BJ (cell line): ENCODE data around the gene CDC42BPA. TPM values are rescaled to one million over a fixed set of nuclear protein-coding genes. Genes with fewer than 3 reads are reported as not detected.

ENCODE experiments used
- CTCF ChIA-PET: fragments of 350-600 bp; formaldehyde crosslinking; extraction: SDS; loops from one replicate; lab custom pipeline; 2021; ENCODE audit warnings: antibody characterized with exemption, inconsistent platforms; lab: Yijun Ruan, JAX
- POLR2A ChIA-PET: fragments of 300-600 bp; sonication (Branson Sonifier 250); formaldehyde crosslinking; extraction: SDS; loops from one replicate; lab custom pipeline; 2021; ENCODE audit warnings: antibody characterized with exemption; lab: Charles Lee
- DNase-seq: peaks from one replicate; pipeline ENCODE4 v3.0.0-alpha.2; 2011; ENCODE audit warnings: low read depth
- H3K27me3 ChIP-seq: 2 replicates; pipeline ENCODE4 v1.6.0; 2011; ENCODE audit warnings: low read length; ENCODE audit not compliant: control insufficient read depth, insufficient read depth
- H3K36me3 ChIP-seq: 2 replicates; pipeline ENCODE4 v1.5.1; 2011; ENCODE audit warnings: low read length; ENCODE audit not compliant: control insufficient read depth, insufficient read depth
- H3K4me3 ChIP-seq: 2 replicates; pipeline ENCODE4 v1.5.1; 2011; ENCODE audit warnings: low read depth, mild to moderate bottlenecking, control low read depth, low read length
- CTCF ChIP-seq: IDR thresholded peaks from 2 replicates; pipeline ENCODE4 v1.5.1; 2011; ENCODE audit warnings: low read depth, mild to moderate bottlenecking, control low read depth, inconsistent platforms, low read length, moderate library complexity; ENCODE audit not compliant: insufficient read depth
- polyA plus RNA-seq: library from polyadenylated mRNA; depleted of rRNA; stranded (reverse); fragments of >200 nt; gene quantifications from 2 replicates; pipeline ENCODE4 v1.2.3, GENCODE V29; 2011

CDC42BPA gene
- polyA plus RNA-seq, 1 experiment = 17.9 TPM

GRCh38 chr1:227077783-227078182, 240.5 kb downstream of the CDC42BPA start:
- POLR2A ChIA-PET = no interaction called here

GRCh38 chr1:227073786-227074185, 244.5 kb downstream of the CDC42BPA start:
- Histone ChIP-seq H3K4me3 (no peak overlapping the region), H3K36me3 (no peaks in the 10 kb centered on the region), H3K27me3 (no peaks in the 10 kb centered on the region)
- DNase-seq = no peak
- ChIA-PET CTCF (no interaction called here), POLR2A (no interaction called here)
- TF ChIP-seq CTCF = no peak

More at GRCh38 chr1:227077783-227078182, 240.5 kb downstream of the CDC42BPA start:
- CTCF ChIA-PET = interaction anchor here (0.6 to 1.7 kb wide), 2 partner anchors 12 to 85 kb away, joined by 3 to 5 read pairs; no protein-coding TSS in a partner anchor
- peaks cover 1% of the 10 kb centered on the region; the same call in 1 of the 2 replicates for H3K36me3 ChIP-seq
- no peak for TF ChIP-seq CTCF
- no peaks in the 10 kb centered on the region for H3K27me3 ChIP-seq
- H3K4me3 ChIP-seq = no peak overlapping the region
- no peak for DNase-seq

GRCh38 chr1:227072991-227073390, 245.3 kb downstream of the CDC42BPA start:
- H3K36me3 ChIP-seq = no peaks in the 10 kb centered on the region

GRCh38 chr1:227071895-227072587, 246.3 kb downstream of the CDC42BPA start:
- ChIA-PET POLR2A (interaction anchor here (0.5 kb wide), 1 partner anchor 888 kb away, joined by 3 read pairs; no protein-coding TSS in a partner anchor), CTCF (interaction anchor here (1.0 kb wide), 1 partner anchor 8 kb away, joined by 3 read pairs; no protein-coding TSS in a partner anchor)
- DNase-seq = no peak
- H3K4me3 ChIP-seq = no peak overlapping the region
- no peak for TF ChIP-seq CTCF
- H3K27me3 ChIP-seq = no peaks in the 10 kb centered on the region
- no peaks in the 10 kb centered on the region for H3K36me3 ChIP-seq

More at GRCh38 chr1:227072991-227073390, 245.3 kb downstream of the CDC42BPA start:
- DNase-seq = no peak
- Histone ChIP-seq H3K4me3 (no peak overlapping the region), H3K27me3 (no peaks in the 10 kb centered on the region)
- no peak for TF ChIP-seq CTCF
- ChIA-PET POLR2A (no interaction called here), CTCF (interaction anchor here (0.5 to 1.0 kb wide), 2 partner anchors 9 to 161 kb away, joined by 3 read pairs; no protein-coding TSS in a partner anchor)

- Histone ChIP-seq H3K27me3 (no peaks in the 10 kb centered on the region), H3K36me3 (no peaks in the 10 kb centered on the region), H3K4me3 (no peak overlapping the region)
- no peak for DNase-seq
- no peak for TF ChIP-seq CTCF
- CTCF ChIA-PET = no interaction called here
- POLR2A ChIA-PET = interaction anchor here (0.6 to 0.7 kb wide), 3 partner anchors 61 to 200 kb away, joined by 4 to 21 read pairs (median 5); partner anchors contain the start of gene PSEN2
These were observed 247.5 kb downstream of the CDC42BPA start for GRCh38 chr1:227070638-227071285.
